ENCODE data around the gene CMTM8.

GRCh38 chr3:32352563-32352962, 114.1 kb downstream of the CMTM8 start:
- no peak for TF ChIP-seq CTCF (IDR thresholded peaks at IDR 0.05)
- no peak for TF ChIP-seq POLR2A (IDR thresholded peaks at IDR 0.05)

Measured in right lobe of liver (tissue), 4 donors.